Measurements from ENCODE around the gene FLG2.
"Not testable (repeated sequence)": the region's sequence is repeated elsewhere in the genome, so short reads cannot be mapped to it uniquely, and the experiment has no call there.

- TF ChIP-seq, protein P1, sequence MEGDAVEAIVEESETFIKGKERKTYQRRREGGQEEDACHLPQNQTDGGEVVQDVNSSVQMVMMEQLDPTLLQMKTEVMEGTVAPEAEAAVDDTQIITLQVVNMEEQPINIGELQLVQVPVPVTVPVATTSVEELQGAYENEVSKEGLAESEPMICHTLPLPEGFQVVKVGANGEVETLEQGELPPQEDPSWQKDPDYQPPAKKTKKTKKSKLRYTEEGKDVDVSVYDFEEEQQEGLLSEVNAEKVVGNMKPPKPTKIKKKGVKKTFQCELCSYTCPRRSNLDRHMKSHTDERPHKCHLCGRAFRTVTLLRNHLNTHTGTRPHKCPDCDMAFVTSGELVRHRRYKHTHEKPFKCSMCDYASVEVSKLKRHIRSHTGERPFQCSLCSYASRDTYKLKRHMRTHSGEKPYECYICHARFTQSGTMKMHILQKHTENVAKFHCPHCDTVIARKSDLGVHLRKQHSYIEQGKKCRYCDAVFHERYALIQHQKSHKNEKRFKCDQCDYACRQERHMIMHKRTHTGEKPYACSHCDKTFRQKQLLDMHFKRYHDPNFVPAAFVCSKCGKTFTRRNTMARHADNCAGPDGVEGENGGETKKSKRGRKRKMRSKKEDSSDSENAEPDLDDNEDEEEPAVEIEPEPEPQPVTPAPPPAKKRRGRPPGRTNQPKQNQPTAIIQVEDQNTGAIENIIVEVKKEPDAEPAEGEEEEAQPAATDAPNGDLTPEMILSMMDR (conservative IDR thresholded peaks at IDR 0.05 in 1 of 2, IDR thresholded peaks at IDR 0.05 in 1 of 2; ENCODE audit: low read depth in 1 of 2, low read length in 2 of 2) = not testable (repeated sequence)
- not testable (repeated sequence) for TF ChIP-seq EZH2 (IDR thresholded peaks at IDR 0.05; ENCODE audit: low read length, missing control alignments)
Measured at GRCh38 chr1:152304773-152305172, 55.0 kb downstream of the FLG2 start.

Data from fibroblast of lung (primary cell).